ENCODE measurements around the gene C16orf96. TPM values are rescaled to one million over a fixed set of nuclear protein-coding genes. Genes with fewer than 3 reads are reported as not detected.

C16orf96 gene
- total and polyA plus RNA-seq, 2 of the 13 experiments (the other 11 are each of a cell fraction or from before 2014, with no cell fraction given), result 0.03 TPM; not detected in 1

DNA sequence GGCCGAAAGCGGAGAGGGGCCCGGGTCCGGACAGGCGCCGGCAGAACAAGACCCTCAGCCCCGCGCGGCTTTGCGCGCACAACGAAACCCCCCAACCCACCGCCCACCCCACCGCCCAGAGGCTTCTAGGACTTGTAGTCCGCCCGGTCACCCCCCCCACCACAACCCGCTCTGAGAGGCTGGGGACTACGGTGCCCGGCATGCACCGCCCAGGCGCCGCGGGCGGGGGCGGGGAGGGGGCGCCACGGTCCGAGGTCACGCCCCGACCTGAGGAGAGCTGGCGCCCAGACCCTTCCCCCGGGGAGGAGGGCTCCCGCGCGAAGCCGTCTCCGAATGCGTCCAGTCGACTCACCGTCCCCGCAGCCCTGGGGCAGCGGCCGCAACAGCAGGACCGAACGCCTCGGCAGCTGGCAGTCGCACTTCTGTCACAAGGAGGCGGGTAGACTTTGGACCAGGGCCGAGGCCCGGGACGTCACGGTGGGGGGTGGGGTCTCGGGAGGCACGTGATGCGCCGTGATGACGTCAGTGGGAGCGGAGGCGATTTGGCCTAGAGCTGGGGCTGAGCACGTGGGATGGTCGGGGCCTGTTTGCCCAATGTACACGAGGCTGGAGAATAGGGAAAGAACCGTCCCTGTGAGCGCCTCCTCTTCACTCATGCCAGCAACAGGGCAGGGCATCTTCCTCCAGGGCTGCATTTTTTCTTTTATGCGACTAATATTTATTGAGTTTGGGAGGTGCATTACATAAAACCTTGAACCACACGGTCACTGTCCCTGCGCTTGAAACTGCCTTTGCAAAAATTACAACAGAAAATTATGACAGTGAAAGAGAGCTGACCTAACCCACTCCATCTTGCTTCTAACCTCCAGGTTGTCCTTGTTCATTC, 17.5 kb upstream of the C16orf96 start, which contains the start of gene CDIP1 (continued):
- no peak for TF ChIP-seq NONO (IDR thresholded peaks at IDR 0.05)
- peak; percentile 96 for TF ChIP-seq NONO (CRISPR knock-in tag; conservative IDR thresholded peaks at IDR 0.05)
- peak; percentile 99 for TF ChIP-seq HOXA3 (CRISPR knock-in tag; IDR thresholded peaks at IDR 0.05)
- TF ChIP-seq MTERF4 (CRISPR knock-in tag; IDR thresholded peaks at IDR 0.05), result peak; percentile 99
- TF ChIP-seq, protein P1, sequence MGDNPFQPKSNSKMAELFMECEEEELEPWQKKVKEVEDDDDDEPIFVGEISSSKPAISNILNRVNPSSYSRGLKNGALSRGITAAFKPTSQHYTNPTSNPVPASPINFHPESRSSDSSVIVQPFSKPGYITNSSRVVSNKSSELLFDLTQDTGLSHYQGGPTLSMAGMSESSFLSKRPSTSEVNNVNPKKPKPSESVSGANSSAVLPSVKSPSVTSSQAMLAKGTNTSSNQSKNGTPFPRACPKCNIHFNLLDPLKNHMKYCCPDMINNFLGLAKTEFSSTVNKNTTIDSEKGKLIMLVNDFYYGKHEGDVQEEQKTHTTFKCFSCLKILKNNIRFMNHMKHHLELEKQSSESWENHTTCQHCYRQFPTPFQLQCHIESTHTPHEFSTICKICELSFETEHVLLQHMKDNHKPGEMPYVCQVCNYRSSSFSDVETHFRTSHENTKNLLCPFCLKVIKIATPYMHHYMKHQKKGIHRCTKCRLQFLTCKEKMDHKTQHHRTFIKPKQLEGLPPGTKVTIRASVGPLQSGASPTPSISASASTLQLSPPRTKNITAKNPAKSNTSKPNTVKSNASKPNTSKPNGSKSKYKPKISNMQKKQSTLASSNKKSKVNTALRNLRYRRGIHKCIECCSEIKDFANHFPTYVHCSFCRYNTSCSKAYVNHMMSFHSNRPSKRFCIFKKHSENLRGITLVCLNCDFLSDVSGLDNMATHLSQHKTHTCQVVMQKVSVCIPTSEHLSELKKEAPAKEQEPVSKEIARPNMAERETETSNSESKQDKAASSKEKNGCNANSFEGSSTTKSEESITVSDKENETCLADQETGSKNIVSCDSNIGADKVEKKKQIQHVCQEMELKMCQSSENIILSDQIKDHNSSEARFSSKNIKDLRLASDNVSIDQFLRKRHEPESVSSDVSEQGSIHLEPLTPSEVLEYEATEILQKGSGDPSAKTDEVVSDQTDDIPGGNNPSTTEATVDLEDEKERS (CRISPR knock-in tag; IDR thresholded peaks at IDR 0.05), result peak; percentile 99
- peak; percentile 38; the same call in 1 of the 2 replicates for TF ChIP-seq ZNF7 (CRISPR knock-in tag; IDR thresholded peaks at IDR 0.05)
- peak; percentile 96 for TF ChIP-seq ZNF317 (CRISPR knock-in tag; IDR thresholded peaks at IDR 0.05)
- TF ChIP-seq, protein P2, sequence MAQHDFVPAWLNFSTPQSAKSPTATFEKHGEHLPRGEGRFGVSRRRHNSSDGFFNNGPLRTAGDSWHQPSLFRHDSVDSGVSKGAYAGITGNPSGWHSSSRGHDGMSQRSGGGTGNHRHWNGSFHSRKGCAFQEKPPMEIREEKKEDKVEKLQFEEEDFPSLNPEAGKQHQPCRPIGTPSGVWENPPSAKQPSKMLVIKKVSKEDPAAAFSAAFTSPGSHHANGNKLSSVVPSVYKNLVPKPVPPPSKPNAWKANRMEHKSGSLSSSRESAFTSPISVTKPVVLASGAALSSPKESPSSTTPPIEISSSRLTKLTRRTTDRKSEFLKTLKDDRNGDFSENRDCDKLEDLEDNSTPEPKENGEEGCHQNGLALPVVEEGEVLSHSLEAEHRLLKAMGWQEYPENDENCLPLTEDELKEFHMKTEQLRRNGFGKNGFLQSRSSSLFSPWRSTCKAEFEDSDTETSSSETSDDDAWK (CRISPR knock-in tag; IDR thresholded peaks at IDR 0.05), result no peak
- TF ChIP-seq, protein P3, sequence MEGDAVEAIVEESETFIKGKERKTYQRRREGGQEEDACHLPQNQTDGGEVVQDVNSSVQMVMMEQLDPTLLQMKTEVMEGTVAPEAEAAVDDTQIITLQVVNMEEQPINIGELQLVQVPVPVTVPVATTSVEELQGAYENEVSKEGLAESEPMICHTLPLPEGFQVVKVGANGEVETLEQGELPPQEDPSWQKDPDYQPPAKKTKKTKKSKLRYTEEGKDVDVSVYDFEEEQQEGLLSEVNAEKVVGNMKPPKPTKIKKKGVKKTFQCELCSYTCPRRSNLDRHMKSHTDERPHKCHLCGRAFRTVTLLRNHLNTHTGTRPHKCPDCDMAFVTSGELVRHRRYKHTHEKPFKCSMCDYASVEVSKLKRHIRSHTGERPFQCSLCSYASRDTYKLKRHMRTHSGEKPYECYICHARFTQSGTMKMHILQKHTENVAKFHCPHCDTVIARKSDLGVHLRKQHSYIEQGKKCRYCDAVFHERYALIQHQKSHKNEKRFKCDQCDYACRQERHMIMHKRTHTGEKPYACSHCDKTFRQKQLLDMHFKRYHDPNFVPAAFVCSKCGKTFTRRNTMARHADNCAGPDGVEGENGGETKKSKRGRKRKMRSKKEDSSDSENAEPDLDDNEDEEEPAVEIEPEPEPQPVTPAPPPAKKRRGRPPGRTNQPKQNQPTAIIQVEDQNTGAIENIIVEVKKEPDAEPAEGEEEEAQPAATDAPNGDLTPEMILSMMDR (CRISPR knock-in tag; IDR thresholded peaks at IDR 0.05), result peak; percentile 39
- TF ChIP-seq MAX (IDR thresholded peaks at IDR 0.05), result peak; percentile 100
- no peak for TF ChIP-seq ZNF383 (CRISPR knock-in tag; IDR thresholded peaks at IDR 0.05; ENCODE audit: borderline replicate concordance)
- TF ChIP-seq ZNF703 (CRISPR knock-in tag; IDR thresholded peaks at IDR 0.05; ENCODE audit: borderline replicate concordance), result peak; percentile 56
- TF ChIP-seq ZNF329 (CRISPR knock-in tag; IDR thresholded peaks at IDR 0.05; ENCODE audit: low read depth), result peak; percentile 95
- TF ChIP-seq IKZF5 (CRISPR knock-in tag; IDR thresholded peaks at IDR 0.05), result peak; percentile 99
- no peak for TF ChIP-seq PAF1 (CRISPR knock-in tag; IDR thresholded peaks at IDR 0.05)
- TF ChIP-seq ZNF263 (CRISPR knock-in tag; IDR thresholded peaks at IDR 0.05), result peak; percentile 89
- TF ChIP-seq ZNF775 (CRISPR knock-in tag; IDR thresholded peaks at IDR 0.05; ENCODE audit: borderline replicate concordance), result peak; percentile 85; the same call in 1 of the 2 replicates
- peak; percentile 96 for TF ChIP-seq ZNF136 (CRISPR knock-in tag; IDR thresholded peaks at IDR 0.05; ENCODE audit: low read depth)
- TF ChIP-seq RXRA (CRISPR knock-in tag; IDR thresholded peaks at IDR 0.05), result peak; percentile 70; the same call in 1 of the 2 replicates

Measured in HepG2 (cell line).